ENCODE measurements around the gene MYLK2.

GRCh38 chr20:31862157-31862470 lies 43.0 kb downstream of the MYLK2 start:
- TF ChIP-seq EZH2 (IDR thresholded peaks at IDR 0.05; ENCODE audit: low read depth) (no peak), CTCF (conservative IDR thresholded peaks at IDR 0.05) (no peak)

Measured in PC-9 (cell line).